ENCODE results near the gene RAB11FIP2.

Gene RAB11FIP2

GRCh38 chr10:118033905-118034304 lies 12.8 kb downstream of the RAB11FIP2 start:
- TF ChIP-seq CTCF (IDR thresholded peaks at IDR 0.05) = no peak

GRCh38 chr10:118032564-118032963 lies 14.2 kb downstream of the RAB11FIP2 start:
- no peak for TF ChIP-seq CTCF (IDR thresholded peaks at IDR 0.05)

GRCh38 chr10:118031351-118032075 lies 15.2 kb downstream of the RAB11FIP2 start:
- no peak for TF ChIP-seq CTCF (IDR thresholded peaks at IDR 0.05)

GRCh38 chr10:118028619-118029018 lies 18.1 kb downstream of the RAB11FIP2 start:
- no peak for TF ChIP-seq CTCF (IDR thresholded peaks at IDR 0.05)

GRCh38 chr10:118027397-118027796 lies 19.3 kb downstream of the RAB11FIP2 start:
- TF ChIP-seq CTCF (IDR thresholded peaks at IDR 0.05) = no peak

GRCh38 chr10:118026936-118027335 lies 19.8 kb downstream of the RAB11FIP2 start:
- TF ChIP-seq CTCF (IDR thresholded peaks at IDR 0.05) = no peak

- TF ChIP-seq CTCF (IDR thresholded peaks at IDR 0.05) = no peak
These were observed 26.4 kb downstream of the RAB11FIP2 start for GRCh38 chr10:118020365-118020764.

GRCh38 chr10:118017850-118018249 lies 28.9 kb downstream of the RAB11FIP2 start:
- no peak for TF ChIP-seq CTCF (IDR thresholded peaks at IDR 0.05)

Data from LNCAP (cell line).